ENCODE results near the gene PLCXD1. TPM values are rescaled to one million over a fixed set of nuclear protein-coding genes. Genes with fewer than 3 reads are reported as not detected.
"Not testable (repeated sequence)": the region's sequence is repeated elsewhere in the genome, so short reads cannot be mapped to it uniquely, and the experiment has no call there.

The PLCXD1 gene
- total RNA-seq, 2 donors from 2014 or later, result 12.9 to 20.8 TPM

- Histone ChIP-seq H3K36me3 (no peaks in the 10 kb centered on the region), H3K9me3 (no peaks in the 10 kb centered on the region), H3K27me3 (replicated peaks; ENCODE audit: insufficient read depth) (no peaks in the 10 kb centered on the region), H3K4me1 (replicated peaks) (no peaks in the 10 kb centered on the region), H3K27ac (peak overlapping the region; percentile 50 to 63), H3K4me3 (peak overlapping the region; percentile 51)
- DNase-seq (ENCODE audit: low spot score), result peak; percentile 87
- intact Hi-C loops (cut with DNase I), result no loop called here
- TF ChIP-seq POLR2A (IDR thresholded peaks at IDR 0.05), result peak; percentile 49
- TF ChIP-seq POLR2AphosphoS5 (IDR thresholded peaks at IDR 0.05), result peak; percentile 81
- TF ChIP-seq, protein P1, sequence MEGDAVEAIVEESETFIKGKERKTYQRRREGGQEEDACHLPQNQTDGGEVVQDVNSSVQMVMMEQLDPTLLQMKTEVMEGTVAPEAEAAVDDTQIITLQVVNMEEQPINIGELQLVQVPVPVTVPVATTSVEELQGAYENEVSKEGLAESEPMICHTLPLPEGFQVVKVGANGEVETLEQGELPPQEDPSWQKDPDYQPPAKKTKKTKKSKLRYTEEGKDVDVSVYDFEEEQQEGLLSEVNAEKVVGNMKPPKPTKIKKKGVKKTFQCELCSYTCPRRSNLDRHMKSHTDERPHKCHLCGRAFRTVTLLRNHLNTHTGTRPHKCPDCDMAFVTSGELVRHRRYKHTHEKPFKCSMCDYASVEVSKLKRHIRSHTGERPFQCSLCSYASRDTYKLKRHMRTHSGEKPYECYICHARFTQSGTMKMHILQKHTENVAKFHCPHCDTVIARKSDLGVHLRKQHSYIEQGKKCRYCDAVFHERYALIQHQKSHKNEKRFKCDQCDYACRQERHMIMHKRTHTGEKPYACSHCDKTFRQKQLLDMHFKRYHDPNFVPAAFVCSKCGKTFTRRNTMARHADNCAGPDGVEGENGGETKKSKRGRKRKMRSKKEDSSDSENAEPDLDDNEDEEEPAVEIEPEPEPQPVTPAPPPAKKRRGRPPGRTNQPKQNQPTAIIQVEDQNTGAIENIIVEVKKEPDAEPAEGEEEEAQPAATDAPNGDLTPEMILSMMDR (IDR thresholded peaks at IDR 0.05), result peak in 2 of 4 experiments; percentile 46 to 47
- WGBS, result under 1% methylated on average over 27 of the region's 36 CpGs
Observed at GRCh38 chrX:275967-276580, 5.1 kb upstream of the PLCXD1 start.

DNA sequence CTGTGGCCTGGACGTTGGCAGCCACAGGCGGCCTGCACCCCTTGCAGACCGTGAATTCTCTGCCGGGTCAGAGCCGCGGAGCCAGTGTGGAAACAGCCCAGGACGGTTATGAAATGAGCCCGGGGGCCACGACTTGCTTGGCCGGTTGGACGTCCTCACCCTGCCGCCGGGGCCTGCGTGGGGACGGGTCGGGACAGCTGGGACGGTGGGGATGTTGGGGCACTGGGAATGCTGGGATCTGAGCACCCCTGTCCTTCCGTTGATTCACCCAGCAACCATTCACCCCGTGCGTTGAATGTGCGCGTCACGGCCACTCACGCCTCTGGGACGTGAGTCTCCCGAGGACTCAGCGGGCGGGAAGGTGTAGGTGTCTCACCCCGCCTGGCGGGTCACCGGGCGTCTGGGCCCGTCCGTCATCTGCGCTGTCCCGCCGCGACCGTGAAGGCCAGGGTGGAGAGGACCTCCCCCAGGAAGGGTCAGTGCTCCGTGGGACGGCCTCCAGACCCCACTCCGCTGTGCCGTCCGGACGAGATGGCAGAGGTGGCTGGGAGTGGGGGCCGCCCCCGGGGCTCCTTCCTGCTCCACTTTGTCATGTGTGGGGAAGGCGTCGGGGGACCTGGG lies 4.5 kb upstream of the PLCXD1 start:
- Histone ChIP-seq H3K27me3 (replicated peaks; ENCODE audit: insufficient read depth) (no peaks in the 10 kb centered on the region), H3K27ac (peak overlapping the region; percentile 50 to 63), H3K36me3 (no peaks in the 10 kb centered on the region), H3K4me3 (peak overlapping the region; percentile 51), H3K4me1 (replicated peaks) (no peaks in the 10 kb centered on the region), H3K9me3 (no peaks in the 10 kb centered on the region)
- under 1% methylated on average over 37 of the region's 49 CpGs for WGBS
- TF ChIP-seq, protein P1 (IDR thresholded peaks at IDR 0.05), result no peak
- TF ChIP-seq POLR2A (IDR thresholded peaks at IDR 0.05) (no peak), POLR2AphosphoS5 (IDR thresholded peaks at IDR 0.05) (no peak)
- intact Hi-C loops (cut with DNase I), result no loop called here
- peak; percentile 42 for DNase-seq (ENCODE audit: low spot score)

DNA sequence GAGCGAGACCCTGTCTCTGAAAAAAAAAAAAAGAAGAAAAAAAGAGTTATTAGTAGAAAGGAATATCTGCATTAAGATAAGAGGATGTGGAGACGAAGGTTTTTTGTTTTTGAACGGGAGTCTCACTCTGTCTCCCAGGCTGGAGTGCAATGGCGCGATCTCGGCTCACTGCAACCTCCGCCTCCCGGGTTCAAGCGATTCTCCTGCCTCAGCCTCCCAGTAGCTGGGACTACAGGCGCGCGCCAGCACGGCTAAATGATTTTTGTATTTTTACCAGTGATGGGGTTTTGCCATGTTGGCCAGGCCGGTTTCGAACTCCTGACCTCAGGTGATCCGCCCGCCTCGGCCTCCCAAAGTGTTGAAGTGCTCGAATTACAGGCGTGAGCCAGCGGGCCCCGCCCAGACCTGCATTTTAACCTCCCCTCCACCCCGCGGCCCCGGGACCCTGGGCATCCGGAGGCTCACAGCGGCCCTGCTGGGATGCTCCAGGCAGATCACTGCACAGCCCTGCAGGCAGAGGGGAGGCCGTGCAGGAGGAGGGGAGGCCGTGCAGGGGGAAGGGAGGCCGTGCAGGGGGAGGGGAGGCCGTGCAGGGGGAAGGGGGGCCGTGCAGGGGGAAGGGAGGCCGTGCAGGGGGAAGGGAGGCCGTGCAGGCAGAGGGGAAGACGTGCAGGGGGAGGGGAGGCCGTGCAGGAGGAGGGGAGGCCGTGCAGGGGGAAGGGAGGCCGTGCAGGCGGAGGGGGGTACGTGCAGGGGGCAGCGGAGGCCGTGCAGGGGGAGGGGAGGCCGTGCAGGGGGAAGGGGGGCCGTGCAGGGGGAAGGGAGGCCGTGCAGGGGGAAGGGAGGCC lies 1.2 kb upstream of the PLCXD1 start:
- H3K4me3 ChIP-seq; H3K27ac ChIP-seq; H3K9me3 ChIP-seq; H3K4me1 ChIP-seq (replicated peaks); H3K36me3 ChIP-seq; intact Hi-C loops (cut with DNase I); DNase-seq (ENCODE audit: low spot score); H3K27me3 ChIP-seq (replicated peaks; ENCODE audit: insufficient read depth): not testable (repeated sequence)
- 76% methylated on average over 34 of the region's 45 CpGs for WGBS

- H3K4me3 ChIP-seq, result peak overlapping the region; percentile 15 to 16
Observed at GRCh38 chrX:280722-281121, 459 bp upstream of the PLCXD1 start.

GRCh38 chrX:282000-282681 lies 960 bp downstream of the PLCXD1 start:
- H3K27me3 ChIP-seq (replicated peaks; ENCODE audit: insufficient read depth); H3K36me3 ChIP-seq; DNase-seq (ENCODE audit: low spot score); H3K4me1 ChIP-seq (replicated peaks); H3K9me3 ChIP-seq; H3K4me3 ChIP-seq; intact Hi-C loops (cut with DNase I): not testable (repeated sequence)
- peak overlapping the region; percentile 50 to 60 for H3K27ac ChIP-seq
- WGBS, result 85% methylated on average over 21 of the region's 21 CpGs

More at GRCh38 chrX:280722-281121, 459 bp upstream of the PLCXD1 start:
- H3K27me3 ChIP-seq (replicated peaks; ENCODE audit: insufficient read depth); H3K9me3 ChIP-seq; H3K4me1 ChIP-seq (replicated peaks); H3K27ac ChIP-seq; intact Hi-C loops (cut with DNase I); H3K36me3 ChIP-seq; DNase-seq (ENCODE audit: low spot score): not testable (repeated sequence)
- no CpG with 5 or more reads among the region's 24 CpGs for WGBS

All from prostate gland (tissue), 2 donors.